Measurements from ENCODE around the gene DTD1.

DNA sequence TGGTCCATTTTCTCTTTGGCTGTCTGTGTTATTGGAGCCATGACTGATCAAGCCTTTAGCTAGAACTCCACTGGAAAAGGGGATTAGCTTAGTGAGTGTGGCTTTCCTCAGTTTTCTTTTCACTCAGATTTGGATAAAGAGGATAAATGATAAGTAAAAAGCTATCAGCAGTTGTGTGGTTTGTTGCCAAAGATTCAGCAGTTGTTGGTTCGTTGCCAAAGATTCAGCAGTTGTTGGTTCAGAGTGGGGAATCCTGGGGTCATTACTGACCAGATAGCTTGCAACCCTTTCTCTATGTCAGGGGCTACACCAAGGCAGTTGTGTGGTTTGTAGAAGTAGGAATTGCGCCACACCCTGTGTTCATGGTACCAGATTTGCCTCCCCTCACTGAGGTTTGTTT, 118.1 kb downstream of the DTD1 start:
- TF ChIP-seq, protein P1, sequence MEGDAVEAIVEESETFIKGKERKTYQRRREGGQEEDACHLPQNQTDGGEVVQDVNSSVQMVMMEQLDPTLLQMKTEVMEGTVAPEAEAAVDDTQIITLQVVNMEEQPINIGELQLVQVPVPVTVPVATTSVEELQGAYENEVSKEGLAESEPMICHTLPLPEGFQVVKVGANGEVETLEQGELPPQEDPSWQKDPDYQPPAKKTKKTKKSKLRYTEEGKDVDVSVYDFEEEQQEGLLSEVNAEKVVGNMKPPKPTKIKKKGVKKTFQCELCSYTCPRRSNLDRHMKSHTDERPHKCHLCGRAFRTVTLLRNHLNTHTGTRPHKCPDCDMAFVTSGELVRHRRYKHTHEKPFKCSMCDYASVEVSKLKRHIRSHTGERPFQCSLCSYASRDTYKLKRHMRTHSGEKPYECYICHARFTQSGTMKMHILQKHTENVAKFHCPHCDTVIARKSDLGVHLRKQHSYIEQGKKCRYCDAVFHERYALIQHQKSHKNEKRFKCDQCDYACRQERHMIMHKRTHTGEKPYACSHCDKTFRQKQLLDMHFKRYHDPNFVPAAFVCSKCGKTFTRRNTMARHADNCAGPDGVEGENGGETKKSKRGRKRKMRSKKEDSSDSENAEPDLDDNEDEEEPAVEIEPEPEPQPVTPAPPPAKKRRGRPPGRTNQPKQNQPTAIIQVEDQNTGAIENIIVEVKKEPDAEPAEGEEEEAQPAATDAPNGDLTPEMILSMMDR (IDR thresholded peaks at IDR 0.05), result no peak
- TF ChIP-seq POLR2A (IDR thresholded peaks at IDR 0.05), result no peak
